KMS-11 (cell line): ENCODE results near the gene UBR3.

Experiments used
- H2AFZ ChIP-seq: fragments of 200-600 bp; sonication (generic); 2 replicates; pipeline ENCODE4 v1.6.1; 2016; ENCODE audit warnings: antibody characterized with exemption, mixed run types, low read depth
- H3K27ac ChIP-seq: fragments of 200-600 bp; sonication (generic); 2 replicates; pipeline ENCODE4 v1.6.1; 2016; ENCODE audit warnings: mild to moderate bottlenecking, mixed run types
- H3K27me3 ChIP-seq: fragments of 200-600 bp; sonication (generic); 2 replicates; pipeline ENCODE4 v1.6.1; 2017; ENCODE audit warnings: mild to moderate bottlenecking, low read depth, mixed run types, moderate library complexity; ENCODE audit not compliant: insufficient read depth
- H3K36me3 ChIP-seq: fragments of 200-600 bp; sonication (generic); 2 replicates; pipeline ENCODE4 v1.6.1; 2017; ENCODE audit warnings: mild to moderate bottlenecking, mixed run types; ENCODE audit not compliant: insufficient read depth
- H3K4me1 ChIP-seq: fragments of 200-600 bp; sonication (generic); 2 replicates; pipeline ENCODE4 v1.6.1; 2016; ENCODE audit warnings: mild to moderate bottlenecking, low read depth, mixed run types; ENCODE audit not compliant: poor library complexity, severe bottlenecking
- H3K4me2 ChIP-seq: fragments of 200-600 bp; sonication (generic); 2 replicates; pipeline ENCODE4 v1.7.0; 2016; ENCODE audit warnings: mild to moderate bottlenecking, mixed run types
- H3K4me3 ChIP-seq: fragments of 200-600 bp; sonication (generic); IDR thresholded peaks from 2 replicates; pipeline ENCODE4 v1.6.1; 2017; ENCODE audit warnings: low read depth, low read length, mixed read lengths; ENCODE audit not compliant: insufficient read depth
- H3K79me2 ChIP-seq: fragments of 200-600 bp; sonication (generic); 2 replicates; pipeline ENCODE4 v1.6.1; 2016; ENCODE audit warnings: low read depth, mixed run types; ENCODE audit not compliant: insufficient read depth
- H3K9ac ChIP-seq: fragments of 200-600 bp; sonication (generic); 2 replicates; pipeline ENCODE4 v1.6.1; 2016; ENCODE audit warnings: mild to moderate bottlenecking, mixed run types
- H4K20me1 ChIP-seq: fragments of 200-600 bp; sonication (generic); 2 replicates; pipeline ENCODE4 v1.6.1; 2016; ENCODE audit warnings: mild to moderate bottlenecking, mixed run types; ENCODE audit not compliant: insufficient read depth
- CTCF ChIP-seq: fragments of 200-600 bp; sonication (generic); conservative IDR thresholded peaks from 2 replicates; pipeline ENCODE4 v1.6.1; 2017; ENCODE audit warnings: low read depth, mild to moderate bottlenecking, antibody characterized with exemption, low read length, moderate library complexity, mixed read lengths

Gene UBR3

GRCh38 chr2:170014769-170015168 is 187.5 kb downstream of the UBR3 start:
- no peaks in the 10 kb centered on the region for H3K79me2 ChIP-seq
- H3K36me3 ChIP-seq = no peaks in the 10 kb centered on the region
- H3K4me3 ChIP-seq = no peak overlapping the region
- H3K9ac ChIP-seq = no peak overlapping the region
- H4K20me1 ChIP-seq = no peaks in the 10 kb centered on the region
- H3K27ac ChIP-seq = no peak overlapping the region
- H3K4me2 ChIP-seq = no peak overlapping the region
- TF ChIP-seq CTCF = no peak
- H3K27me3 ChIP-seq = no peaks in the 10 kb centered on the region
- H2AFZ ChIP-seq = no peak overlapping the region
- no peaks in the 10 kb centered on the region for H3K4me1 ChIP-seq

- Histone ChIP-seq H3K79me2 (no peaks in the 10 kb centered on the region), H3K36me3 (no peaks in the 10 kb centered on the region), H4K20me1 (no peaks in the 10 kb centered on the region), H3K27ac (no peak overlapping the region), H3K9ac (no peak overlapping the region), H3K4me1 (no peaks in the 10 kb centered on the region), H2AFZ (no peak overlapping the region), H3K4me3 (no peak overlapping the region), H3K4me2 (no peak overlapping the region), H3K27me3 (no peaks in the 10 kb centered on the region)
- TF ChIP-seq CTCF = no peak
These were observed 190.7 kb downstream of the UBR3 start for GRCh38 chr2:170017860-170018532.

- Histone ChIP-seq H3K9ac (no peak overlapping the region), H3K36me3 (no peaks in the 10 kb centered on the region), H3K4me2 (no peak overlapping the region), H3K79me2 (no peaks in the 10 kb centered on the region), H3K27ac (no peak overlapping the region), H3K27me3 (no peaks in the 10 kb centered on the region), H3K4me3 (no peak overlapping the region), H4K20me1 (no peaks in the 10 kb centered on the region), H2AFZ (no peak overlapping the region), H3K4me1 (no peaks in the 10 kb centered on the region)
- TF ChIP-seq CTCF = no peak
These were observed 192.0 kb downstream of the UBR3 start for GRCh38 chr2:170019060-170019805.

- Histone ChIP-seq H3K36me3 (no peaks in the 10 kb centered on the region), H3K79me2 (no peaks in the 10 kb centered on the region), H3K4me1 (no peaks in the 10 kb centered on the region), H3K4me2 (no peak overlapping the region), H3K27ac (no peak overlapping the region), H4K20me1 (no peaks in the 10 kb centered on the region), H2AFZ (no peak overlapping the region), H3K4me3 (no peak overlapping the region), H3K9ac (no peak overlapping the region), H3K27me3 (no peaks in the 10 kb centered on the region)
- TF ChIP-seq CTCF = no peak
These were observed 193.5 kb downstream of the UBR3 start for GRCh38 chr2:170020777-170021176.
